ENCODE results near the gene LUM.

LUM gene

DNA sequence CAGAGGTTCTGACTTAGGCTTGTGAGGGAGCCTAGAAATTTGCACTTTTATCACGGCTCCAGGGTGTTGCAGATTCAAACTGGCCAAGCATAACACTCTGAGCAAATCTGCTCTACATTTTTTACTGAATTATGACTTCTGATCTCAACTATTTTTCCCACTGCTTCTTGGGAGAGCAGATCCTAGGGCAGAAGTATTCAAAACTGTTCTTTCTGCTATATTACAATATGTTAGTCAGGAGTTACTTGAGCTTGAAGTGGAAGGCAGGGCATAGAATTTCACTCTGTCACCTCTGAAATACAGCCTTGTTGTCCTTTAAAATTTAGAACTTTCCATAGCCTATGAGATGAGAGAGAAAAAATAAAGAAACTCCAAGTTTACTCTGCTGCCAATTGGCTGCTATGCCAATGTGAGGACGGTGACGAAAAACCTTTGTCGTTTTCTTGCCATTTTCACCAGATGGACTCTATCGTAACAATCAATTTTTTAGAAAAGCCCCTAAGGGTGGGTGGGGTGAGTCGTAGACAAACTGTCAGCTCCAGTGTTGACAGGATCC is 37.1 kb downstream of the LUM start:
- DNase-seq (ENCODE audit: low spot score): no peak

DNA sequence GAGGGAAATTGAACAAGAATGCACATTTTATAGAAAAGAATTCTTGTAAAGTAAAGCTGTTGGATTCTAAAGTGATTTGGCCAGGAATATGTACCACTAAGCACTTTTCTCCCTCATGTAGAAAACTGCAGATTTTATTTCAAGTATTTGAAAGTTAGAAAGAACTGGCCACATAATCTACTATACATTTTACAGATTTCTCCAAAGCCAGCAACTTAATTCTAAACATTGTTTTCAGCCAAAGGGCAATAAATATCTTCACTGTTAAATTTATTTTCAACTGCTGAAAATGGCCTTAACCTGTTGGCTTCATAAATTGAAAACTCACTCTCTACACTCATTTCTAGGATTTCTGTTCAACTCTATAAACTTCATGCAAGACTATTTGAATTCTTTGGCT is 37.9 kb downstream of the LUM start:
- DNase-seq (ENCODE audit: low spot score): no peak

DNA sequence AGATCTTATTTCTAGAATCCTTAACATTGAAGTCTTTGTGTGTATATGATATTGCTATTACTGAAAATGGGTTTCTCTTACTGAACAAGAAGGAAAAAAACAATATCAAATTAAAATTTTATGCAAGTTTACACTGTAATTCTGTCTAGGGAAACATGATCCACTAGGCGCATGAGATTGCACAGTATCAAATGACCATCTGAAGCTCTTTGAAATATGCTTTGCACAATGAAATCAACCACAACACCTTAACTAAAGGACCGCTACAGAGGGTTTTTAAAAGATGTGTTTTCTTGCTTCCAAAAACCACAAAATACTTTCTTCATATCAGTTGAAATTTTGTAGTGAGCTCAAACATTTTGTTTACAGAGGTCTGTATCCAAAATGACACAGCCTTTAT is 38.4 kb downstream of the LUM start:
- DNase-seq (ENCODE audit: low spot score): no peak

DNA sequence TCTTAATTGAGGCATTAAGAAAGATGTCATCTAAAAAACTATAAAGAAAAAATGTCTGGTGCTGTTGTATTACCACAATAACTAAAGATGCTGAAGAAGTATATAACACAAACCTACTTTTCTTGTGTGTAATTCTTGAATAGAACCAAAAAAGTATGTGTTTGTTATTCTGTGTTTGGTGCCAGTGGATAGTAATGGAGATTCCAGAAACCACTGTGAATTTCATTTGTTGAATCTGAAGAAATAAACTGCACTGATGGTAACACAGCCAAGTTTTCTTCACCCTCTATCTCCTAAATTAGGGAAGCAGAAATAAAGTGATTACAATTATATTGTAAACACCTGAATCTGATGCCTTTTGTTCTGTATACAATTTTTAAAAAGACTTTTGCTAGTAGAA is 40.4 kb downstream of the LUM start:
- no peak for DNase-seq (ENCODE audit: low spot score)

DNA sequence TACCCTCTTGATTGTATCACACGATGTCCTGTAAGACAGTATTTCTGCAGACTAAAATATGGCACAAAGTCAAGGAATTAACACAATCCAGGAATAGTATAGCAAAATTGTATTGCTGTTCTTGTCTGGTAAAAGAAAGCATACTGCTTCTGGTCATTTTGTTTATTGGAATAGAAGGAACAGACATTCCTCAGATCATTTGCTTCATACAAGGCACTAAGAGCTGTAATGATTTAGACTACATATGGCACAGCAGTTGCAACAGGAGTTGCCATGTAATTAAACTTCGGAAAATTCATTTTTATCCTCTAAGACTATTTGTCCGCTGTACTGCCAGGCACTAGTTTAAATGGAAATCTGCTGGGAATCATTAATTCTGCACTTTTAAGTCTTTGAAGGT is 45.9 kb downstream of the LUM start:
- DNase-seq (ENCODE audit: low spot score): no peak

DNA sequence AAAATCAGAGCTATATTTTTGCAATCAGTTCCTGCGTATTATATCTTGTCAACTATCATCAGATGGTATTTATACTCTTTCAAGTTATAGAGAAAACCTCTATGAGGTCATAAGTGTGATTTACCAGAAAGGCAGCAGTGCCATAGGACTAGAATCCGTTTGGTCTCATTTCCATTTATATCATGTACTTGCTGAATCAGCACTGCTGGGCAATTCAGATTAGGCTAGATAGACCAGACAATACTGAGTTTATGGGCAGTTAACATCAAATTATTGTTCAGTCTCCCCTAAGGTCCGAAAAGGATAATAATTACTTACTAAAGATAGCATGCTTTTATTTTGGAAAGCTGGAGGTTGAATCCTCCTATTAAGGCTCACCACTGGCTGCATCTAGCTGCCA is 46.7 kb downstream of the LUM start:
- DNase-seq (ENCODE audit: low spot score): no peak

- DNase-seq (ENCODE audit: low spot score): no peak
Observed at GRCh38 chr12:91061091-91061490, 50.2 kb downstream of the LUM start.

DNA sequence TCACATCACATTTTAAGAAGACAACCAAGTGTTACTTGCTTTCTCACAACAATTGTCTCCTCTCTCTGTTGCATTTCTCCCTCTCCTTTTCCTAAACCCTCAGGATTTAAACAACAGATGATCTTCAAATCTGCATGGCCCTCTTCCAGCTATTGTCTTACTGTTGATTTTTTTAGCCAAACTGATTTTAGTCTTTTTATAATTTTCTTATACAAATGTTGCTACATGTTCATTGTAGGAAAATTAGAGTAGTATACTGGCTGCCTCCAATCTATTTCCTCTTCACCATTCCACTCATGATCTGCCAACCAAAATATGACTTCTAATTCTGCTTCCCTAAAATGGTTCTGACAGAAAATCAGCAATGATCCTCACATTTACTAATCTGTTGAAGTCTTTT is 52.1 kb downstream of the LUM start:
- DNase-seq (ENCODE audit: low spot score): no peak

DNA sequence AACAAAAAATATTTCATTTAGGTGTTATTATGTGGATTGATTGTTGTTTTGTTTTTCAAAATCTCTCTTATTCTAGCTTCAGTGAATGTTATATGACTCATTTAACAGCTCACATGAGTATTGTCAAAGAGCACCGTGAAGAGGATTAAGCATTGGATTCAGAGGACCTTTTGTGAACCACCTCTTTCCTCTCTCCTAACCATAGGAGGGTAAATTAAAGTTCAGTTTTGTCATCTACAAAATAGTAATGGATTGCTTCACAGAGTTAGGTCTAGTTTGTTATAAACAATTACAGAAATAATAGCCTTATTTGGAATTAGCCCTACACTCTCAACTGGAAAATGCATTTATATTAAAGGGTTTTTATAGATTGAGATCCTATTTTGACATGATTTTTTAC is 52.5 kb downstream of the LUM start:
- DNase-seq (ENCODE audit: low spot score): no peak

DNA sequence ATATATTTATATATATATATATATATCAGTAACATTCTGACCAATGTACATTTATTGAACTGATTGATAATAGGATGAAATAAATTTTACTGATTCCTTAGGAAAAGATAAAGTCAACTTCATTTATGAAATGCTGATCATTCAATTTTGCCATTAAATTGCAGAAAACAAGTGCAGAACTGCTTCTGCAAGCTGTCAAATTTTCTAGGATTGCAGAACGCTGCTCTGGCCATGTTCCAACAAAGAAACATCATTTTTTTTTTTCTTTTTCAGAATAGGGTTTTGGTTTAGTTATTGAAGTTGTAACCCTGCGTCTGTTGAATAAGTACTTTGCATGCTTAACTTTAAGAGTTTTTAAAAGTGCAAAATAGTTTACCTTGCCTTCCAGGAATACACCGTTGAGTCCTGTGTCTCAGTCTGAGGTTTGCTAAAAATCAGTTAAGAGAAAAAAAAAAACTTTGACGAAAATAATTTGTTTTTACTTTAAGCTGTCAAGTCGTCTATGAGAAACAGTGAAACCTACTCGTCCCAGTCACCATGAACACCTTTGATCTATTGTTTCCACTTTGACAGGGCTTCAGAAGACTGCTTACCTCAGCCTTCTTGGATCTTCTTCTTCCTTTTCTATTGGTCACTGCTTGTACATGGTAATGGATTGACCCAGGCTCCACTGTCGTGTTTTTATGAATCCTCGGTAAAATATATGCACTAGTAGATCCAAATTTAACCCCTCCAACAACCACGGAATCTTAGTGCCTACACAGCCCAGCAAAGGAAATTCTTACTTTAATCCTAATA is 53.7 kb downstream of the LUM start, which contains the start of gene KERA:
Gene KERA, minus strand, starts transcription at position 657 of the 798 bp plus-strand sequence. CDS start 1,743 bp downstream, outside the sequence.
- no peak for DNase-seq (ENCODE audit: low spot score)

GRCh38 chr12:91056488-91056887 is 54.8 kb downstream of the LUM start:
- DNase-seq (ENCODE audit: low spot score): no peak

GRCh38 chr12:91055976-91056375 is 55.3 kb downstream of the LUM start:
- no peak for DNase-seq (ENCODE audit: low spot score)

DNA sequence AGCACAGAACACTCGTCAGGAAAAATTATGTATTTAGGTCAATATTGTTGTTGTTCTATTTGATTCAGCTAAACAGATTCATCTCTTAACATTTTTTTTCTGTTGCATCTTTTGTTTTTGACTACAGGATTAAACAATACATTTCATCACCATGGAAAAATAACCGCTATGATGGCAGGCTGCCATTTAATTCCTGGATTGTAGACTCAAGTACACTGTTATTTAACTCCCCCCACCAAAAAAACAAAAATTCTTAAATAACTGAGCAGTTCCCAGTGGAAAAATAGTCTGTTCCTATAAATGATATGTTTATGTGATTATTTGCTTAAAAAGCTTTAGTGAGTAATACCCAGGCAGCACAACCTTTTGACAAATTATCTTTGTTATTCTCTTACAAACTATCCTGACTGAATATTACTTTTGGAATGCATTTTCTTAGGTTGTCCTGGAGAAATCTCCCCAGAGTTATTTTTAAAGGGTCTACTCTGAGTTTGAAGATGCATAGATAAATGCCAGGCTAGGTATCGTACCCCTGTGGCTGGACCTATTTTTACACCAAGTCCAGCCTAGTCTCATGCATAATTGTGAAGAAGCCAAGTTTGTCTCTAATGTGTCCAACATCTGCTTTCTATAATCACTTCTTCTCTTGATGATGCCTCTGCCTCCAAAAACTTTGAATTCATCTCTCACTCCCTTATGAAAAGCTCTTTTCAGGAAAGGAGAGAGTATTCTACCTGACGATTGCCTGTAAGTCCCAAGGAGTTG is 57.2 kb downstream of the LUM start:
- DNase-seq (ENCODE audit: low spot score): no peak

Measured in hematopoietic multipotent progenitor cell treated with erythropoietin and hydrocortisone succinate and interleukin-3 and kit ligand, for 15 days (in vitro differentiated cells).